K562 treated with DMSO at 1 percent for 12 hours (cell line): Measurements from ENCODE around the gene SLIT3. TPM values are rescaled to one million over a fixed set of nuclear protein-coding genes. Genes with fewer than 3 reads are reported as not detected.

Experiments used
- total RNA-seq: library from RNA; unstranded; fragments of 300-600 nt; gene quantifications from 2 replicates; pipeline ENCODE4 v1.2.3, GENCODE V29; 2022; ENCODE audit not compliant: insufficient read depth

The SLIT3 gene
- total RNA-seq, result not detected in 2 replicates

GRCh38 chr5:169300468-169301385 lies at the start of gene SLIT3:
TSS of gene SLIT3 (minus strand) at chr5:169301139. CDS start at chr5:169300709, 430 bp downstream.

